HCT116 (cell line): ENCODE results near the gene MEP1B. TPM values are rescaled to one million over a fixed set of nuclear protein-coding genes. Genes with fewer than 3 reads are reported as not detected.

Experiments used
- ATAC-seq: fragments of 200-7000 bp; cut with Tn5 transposase; 2 replicates; pipeline ENCODE4 v1.9.1; 2020; ENCODE audit warnings: mild to moderate bottlenecking, moderate library complexity
- BruUV-seq: library from RNA; stranded (reverse); fragments of 400-500 nt; replicated peaks from 2 replicates; lab custom pipeline; 2021; lab: Mats Ljungman, UMichigan
- CTCF ChIA-PET: fragments of 300-600 bp; sonication (Branson Sonifier 250); formaldehyde crosslinking; loops from one replicate; lab custom pipeline; 2021; ENCODE audit warnings: antibody characterized with exemption; lab: Charles Lee
- POLR2A ChIA-PET: fragments of 300-600, 350-600 bp; sonication (Branson Sonifier 250); formaldehyde crosslinking; loops from one replicate; lab custom pipeline; 2021; ENCODE audit warnings: antibody characterized with exemption; lab: Charles Lee
- RAD21 ChIA-PET, 2 experiments: fragments of 300-600 bp; sonication (Branson Sonifier 250); formaldehyde crosslinking; loops; one replicate each; lab custom pipeline; 2023; ENCODE audit warnings: low total read pairs in 2 of 2; ENCODE audit not compliant: uncharacterized antibody in 2 of 2, unreplicated experiment in 2 of 2, low non-redundant PET in 1 of 2; lab: Charles Lee
- DNase-seq: peaks from one replicate; pipeline ENCODE4 v3.0.0-alpha.2; 2010; ENCODE audit warnings: low read depth, low spot score
- H2AFZ ChIP-seq: fragments of 200-600 bp; shearing (Covaris generic), sonication (generic); 2 replicates; pipeline ENCODE4 v1.6.1; 2017; ENCODE audit warnings: low read depth, mixed run types, mixed read lengths, antibody characterized with exemption, low read length; ENCODE audit not compliant: poor library complexity, severe bottlenecking
- H3K27ac ChIP-seq: 2 replicates; pipeline ENCODE4 v1.5.1; 2012; ENCODE audit warnings: low read depth, low read length
- H3K27me3 ChIP-seq: fragments of 200-600 bp; sonication (generic); 2 replicates; pipeline ENCODE4 v1.6.1; 2016; ENCODE audit warnings: mixed run types, low read length, mixed read lengths; ENCODE audit not compliant: insufficient read depth
- H3K36me3 ChIP-seq, 2 experiments: fragments of 200-500 bp in 1 of 2; fragments of 200-600 bp in 1 of 2; sonication (Bioruptor generic) in 1 of 2; sonication (generic) in 1 of 2; 2 replicates each; pipeline versions ENCODE4 v1.5.1 to v1.6.1; 2014 to 2016; ENCODE audit warnings: low read length in 2 of 2, inconsistent platforms in 1 of 2, mixed read lengths in 1 of 2, mixed run types in 1 of 2; ENCODE audit not compliant: insufficient read depth in 2 of 2, control insufficient read depth in 1 of 2
- H3K4me1 ChIP-seq, 2 experiments: fragments of 200-600 bp in 1 of 2; sonication (generic) in 1 of 2; 2 replicates each; pipeline versions ENCODE4 v1.5.1 to v1.6.1; 2012 to 2017; ENCODE audit warnings: low read length in 2 of 2, inconsistent platforms in 1 of 2, mild to moderate bottlenecking in 1 of 2, mixed read lengths in 1 of 2, mixed run types in 1 of 2, moderate library complexity in 1 of 2; ENCODE audit not compliant: insufficient read depth in 2 of 2, control insufficient read depth in 1 of 2
- H3K4me2 ChIP-seq: fragments of 200-600 bp; sonication (generic); 2 replicates; pipeline ENCODE4 v1.6.1; 2017; ENCODE audit warnings: mixed run types, low read length, mixed read lengths
- H3K4me3 ChIP-seq, 2 experiments: fragments of 200-600 bp in 1 of 2; sonication (generic) in 1 of 2; replicated peaks in 1 of 2; 2 replicates each; pipeline ENCODE4 v1.5.1; 2011 to 2016; ENCODE audit warnings: low read length in 2 of 2, control low read depth in 1 of 2, low read depth in 1 of 2, mild to moderate bottlenecking in 1 of 2, mixed read lengths in 1 of 2, mixed run types in 1 of 2
- H3K79me2 ChIP-seq: fragments of 200-600 bp; sonication (generic); 2 replicates; pipeline ENCODE4 v1.6.1; 2017; ENCODE audit warnings: mild to moderate bottlenecking, mixed run types, low read length, moderate library complexity, mixed read lengths; ENCODE audit not compliant: insufficient read depth
- H3K9ac ChIP-seq: fragments of 200-600 bp; sonication (generic); 2 replicates; pipeline ENCODE4 v1.6.1; 2016; ENCODE audit warnings: low read length, mixed read lengths
- H3K9me2 ChIP-seq: fragments of 200-600 bp; sonication (generic), shearing (Covaris generic); 2 replicates; pipeline ENCODE4 v1.6.1; 2017; ENCODE audit warnings: mixed run types, mild to moderate bottlenecking, moderate library complexity; ENCODE audit not compliant: insufficient read depth
- H3K9me3 ChIP-seq, 2 experiments: fragments of 200-500 bp in 1 of 2; fragments of 200-600 bp in 1 of 2; sonication (Bioruptor generic) in 1 of 2; sonication (generic) in 1 of 2; 2 replicates each; pipeline ENCODE4 v1.6.1; 2014 to 2017; ENCODE audit warnings: low read length in 2 of 2, mixed read lengths in 2 of 2, inconsistent platforms in 1 of 2, low read depth in 1 of 2, mild to moderate bottlenecking in 1 of 2, mixed run types in 1 of 2, moderate library complexity in 1 of 2; ENCODE audit not compliant: control insufficient read depth in 1 of 2, insufficient read depth in 1 of 2
- H4K20me1 ChIP-seq: fragments of 200-600 bp; sonication (generic), shearing (Covaris generic); 2 replicates; pipeline ENCODE4 v1.6.1; 2017; ENCODE audit warnings: mixed run types, mild to moderate bottlenecking, moderate library complexity; ENCODE audit not compliant: insufficient read depth
- CBX3 ChIP-seq: IDR thresholded peaks from 2 replicates; pipeline ENCODE4 v1.6.1; 2012; ENCODE audit warnings: low read depth
- CTCF ChIP-seq, 3 experiments: fragments of 200-600 bp in 1 of 3; sonication (generic) in 1 of 3; IDR thresholded peaks in 2 of 3; conservative IDR thresholded peaks in 1 of 3; 2 replicates each; pipeline ENCODE4 v1.5.1; 2012 to 2017; ENCODE audit warnings: low read depth in 2 of 3, low read length in 2 of 3, antibody characterized with exemption in 1 of 3, borderline replicate concordance in 1 of 3, control low read depth in 1 of 3, mild to moderate bottlenecking in 1 of 3, mixed read lengths in 1 of 3, mixed run types in 1 of 3, moderate library complexity in 1 of 3; ENCODE audit not compliant: insufficient read depth in 1 of 3
- EGR1 ChIP-seq: IDR thresholded peaks from 2 replicates; pipeline ENCODE4 v1.6.1; 2012; ENCODE audit warnings: low read depth
- EZH2phosphoT487 ChIP-seq: fragments of 200-600 bp; IDR thresholded peaks from 2 replicates; pipeline ENCODE4 v1.6.1; 2018; ENCODE audit warnings: antibody characterized with exemption, borderline replicate concordance
- FOSL1 ChIP-seq: IDR thresholded peaks from 2 replicates; pipeline ENCODE4 v1.6.1; 2012; ENCODE audit warnings: low read depth
- POLR2A ChIP-seq: IDR thresholded peaks from 2 replicates; pipeline ENCODE4 v1.7.0; 2011; ENCODE audit warnings: borderline replicate concordance; ENCODE audit not compliant: insufficient read depth, insufficient read length; ENCODE audit errors: extremely low read depth
- POLR2AphosphoS5 ChIP-seq: IDR thresholded peaks from 2 replicates; pipeline ENCODE4 v1.6.1; 2011; ENCODE audit warnings: mild to moderate bottlenecking, low read depth, low read length, moderate library complexity
- REST ChIP-seq: IDR thresholded peaks from 2 replicates; pipeline ENCODE4 v1.6.1; 2012; ENCODE audit warnings: low read depth
- SRF ChIP-seq: IDR thresholded peaks from 2 replicates; pipeline ENCODE4 v1.6.1; 2012; ENCODE audit warnings: low read depth
- TCF7L2 ChIP-seq: IDR thresholded peaks from 2 replicates; pipeline ENCODE4 v1.7.0; 2011; ENCODE audit warnings: borderline replicate concordance, inconsistent platforms; ENCODE audit not compliant: insufficient read depth, insufficient read length; ENCODE audit errors: extremely low read depth
- ZNF274 ChIP-seq: fragments of 200-500 bp; sonication (Bioruptor generic); IDR thresholded peaks from 2 replicates; pipeline ENCODE4 v1.6.1; 2014; ENCODE audit warnings: mild to moderate bottlenecking, low read depth, low read length, inconsistent platforms
- intact Hi-C: fragments of 100-400 bp; cut with micrococcal nuclease; formaldehyde crosslinking; loops from 2 replicates; pipeline ENCODE4 v1.10.0; 2022
- total RNA-seq: library from RNA; stranded (reverse); gene quantifications from one replicate; pipeline ENCODE4 v1.2.1, GENCODE V29; 2021; ENCODE audit not compliant: unreplicated experiment
- TF ChIP-seq, protein P1 (sequence below): IDR thresholded peaks from 2 replicates; pipeline ENCODE4 v1.6.1; 2012
- TF ChIP-seq, protein P2 (sequence below): IDR thresholded peaks from 2 replicates; pipeline ENCODE4 v1.6.1; 2012

Gene MEP1B
- total RNA-seq, 1 experiment from 2014 or later = not detected

- Histone ChIP-seq H4K20me1 (no peaks in the 10 kb centered on the region; the same call in 1 of the 2 replicates), H3K36me3 (no peaks in the 10 kb centered on the region), H3K9me3 (no peaks in the 10 kb centered on the region), H3K4me3 (no peak overlapping the region), H3K4me1 (no peaks in the 10 kb centered on the region), H3K79me2 (no peaks in the 10 kb centered on the region), H3K4me2 (no peak overlapping the region), H3K9ac (no peak overlapping the region), H3K27me3 (peaks cover 4% of the 10 kb centered on the region; the same call in 1 of the 2 replicates), H3K27ac (no peak overlapping the region), H3K9me2 (no peaks in the 10 kb centered on the region), H2AFZ (no peak overlapping the region)
- ChIA-PET CTCF (no interaction called here), RAD21 (no interaction called here), POLR2A (no interaction called here)
- TF ChIP-seq REST (no peak), FOSL1 (no peak)
- ATAC-seq (no peak), DNase-seq (no peak)
- intact Hi-C loops = no loop called here
- BruUV-seq = no TSS peak
Measured at GRCh38 chr18:32242395-32242794, 52.6 kb downstream of the MEP1B start.

DNA sequence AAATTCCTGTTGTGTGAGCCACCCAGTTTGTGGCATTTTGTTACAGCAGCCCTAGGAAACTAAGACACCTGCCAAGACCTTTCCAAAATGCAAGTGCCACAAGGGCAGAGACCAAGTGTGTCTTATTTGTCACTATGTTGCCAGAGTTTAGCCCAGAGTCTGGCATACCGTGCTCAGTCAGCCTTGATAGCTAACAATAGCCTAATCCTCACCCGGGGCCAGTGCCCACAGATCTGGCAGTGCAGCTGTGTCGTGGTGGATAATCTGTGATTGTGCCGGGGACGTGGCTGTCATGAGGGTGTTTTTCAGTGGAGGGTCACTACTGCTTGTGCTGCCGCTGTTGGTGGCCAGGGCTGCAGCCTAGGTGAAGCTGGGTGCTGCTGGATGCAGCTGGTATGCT lies 53.5 kb downstream of the MEP1B start:
- RAD21 ChIA-PET = no interaction called here
- Histone ChIP-seq H3K27ac (no peak overlapping the region), H2AFZ (no peak overlapping the region), H3K4me2 (no peak overlapping the region), H3K27me3 (peaks cover 4% of the 10 kb centered on the region; the same call in 1 of the 2 replicates), H3K4me3 (no peak overlapping the region), H3K9me3 (no peaks in the 10 kb centered on the region), H3K9ac (no peak overlapping the region), H3K36me3 (no peaks in the 10 kb centered on the region), H3K9me2 (no peaks in the 10 kb centered on the region), H3K79me2 (no peaks in the 10 kb centered on the region), H3K4me1 (no peaks in the 10 kb centered on the region), H4K20me1 (no peaks in the 10 kb centered on the region; the same call in 1 of the 2 replicates)
- BruUV-seq = no TSS peak
- POLR2A ChIA-PET = no interaction called here
- CTCF ChIA-PET = no interaction called here
- no peak for ATAC-seq
- intact Hi-C loops = no loop called here
- no peak for DNase-seq
- TF ChIP-seq POLR2AphosphoS5 (no peak), EZH2phosphoT487 (no peak), CTCF (IDR thresholded peaks at IDR 0.05 in 2 of 3, conservative IDR thresholded peaks at IDR 0.05 in 1 of 3; ENCODE audit: borderline replicate concordance in 1 of 3, insufficient read depth in 1 of 3, low read depth in 2 of 3, low read length in 2 of 3) (no peak), ZNF274 (no peak), EGR1 (no peak), FOSL1 (no peak), TCF7L2 (no peak), POLR2A (no peak), SRF (no peak), CBX3 (no peak)
- TF ChIP-seq, protein P1, sequence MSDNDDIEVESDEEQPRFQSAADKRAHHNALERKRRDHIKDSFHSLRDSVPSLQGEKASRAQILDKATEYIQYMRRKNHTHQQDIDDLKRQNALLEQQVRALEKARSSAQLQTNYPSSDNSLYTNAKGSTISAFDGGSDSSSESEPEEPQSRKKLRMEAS = no peak
- TF ChIP-seq, protein P2, sequence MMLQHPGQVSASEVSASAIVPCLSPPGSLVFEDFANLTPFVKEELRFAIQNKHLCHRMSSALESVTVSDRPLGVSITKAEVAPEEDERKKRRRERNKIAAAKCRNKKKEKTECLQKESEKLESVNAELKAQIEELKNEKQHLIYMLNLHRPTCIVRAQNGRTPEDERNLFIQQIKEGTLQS = no peak
